Choroid plexus epithelial cell (primary cell): ENCODE results near the gene REX1BD.
A peak's percentile ranks its signal among the peaks of the same experiment; 100 is the strongest.

ENCODE experiments used
- DNase-seq: peaks from one replicate; pipeline ENCODE4 v3.0.0-alpha.2; 2010; ENCODE audit warnings: low read depth
- H3K4me3 ChIP-seq: 2 replicates; pipeline ENCODE4 v1.5.1; 2011; ENCODE audit warnings: low read depth, mild to moderate bottlenecking, control low read depth, low read length, moderate library complexity
- TF ChIP-seq, protein P1 (sequence below): conservative IDR thresholded peaks from 2 replicates; pipeline ENCODE4 v1.5.1; 2011; ENCODE audit warnings: low read depth, mild to moderate bottlenecking, control low read depth, inconsistent platforms, low read length, moderate library complexity

REX1BD gene

GRCh38 chr19:18620311-18620710 lies 31.7 kb downstream of the REX1BD start:
- TF ChIP-seq, protein P1, sequence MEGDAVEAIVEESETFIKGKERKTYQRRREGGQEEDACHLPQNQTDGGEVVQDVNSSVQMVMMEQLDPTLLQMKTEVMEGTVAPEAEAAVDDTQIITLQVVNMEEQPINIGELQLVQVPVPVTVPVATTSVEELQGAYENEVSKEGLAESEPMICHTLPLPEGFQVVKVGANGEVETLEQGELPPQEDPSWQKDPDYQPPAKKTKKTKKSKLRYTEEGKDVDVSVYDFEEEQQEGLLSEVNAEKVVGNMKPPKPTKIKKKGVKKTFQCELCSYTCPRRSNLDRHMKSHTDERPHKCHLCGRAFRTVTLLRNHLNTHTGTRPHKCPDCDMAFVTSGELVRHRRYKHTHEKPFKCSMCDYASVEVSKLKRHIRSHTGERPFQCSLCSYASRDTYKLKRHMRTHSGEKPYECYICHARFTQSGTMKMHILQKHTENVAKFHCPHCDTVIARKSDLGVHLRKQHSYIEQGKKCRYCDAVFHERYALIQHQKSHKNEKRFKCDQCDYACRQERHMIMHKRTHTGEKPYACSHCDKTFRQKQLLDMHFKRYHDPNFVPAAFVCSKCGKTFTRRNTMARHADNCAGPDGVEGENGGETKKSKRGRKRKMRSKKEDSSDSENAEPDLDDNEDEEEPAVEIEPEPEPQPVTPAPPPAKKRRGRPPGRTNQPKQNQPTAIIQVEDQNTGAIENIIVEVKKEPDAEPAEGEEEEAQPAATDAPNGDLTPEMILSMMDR = no peak
- no peak for DNase-seq
- H3K4me3 ChIP-seq = no peak overlapping the region

GRCh38 chr19:18620902-18621301 lies 32.3 kb downstream of the REX1BD start:
- TF ChIP-seq, protein P1 = no peak
- H3K4me3 ChIP-seq = no peak overlapping the region
- DNase-seq = no peak

DNA sequence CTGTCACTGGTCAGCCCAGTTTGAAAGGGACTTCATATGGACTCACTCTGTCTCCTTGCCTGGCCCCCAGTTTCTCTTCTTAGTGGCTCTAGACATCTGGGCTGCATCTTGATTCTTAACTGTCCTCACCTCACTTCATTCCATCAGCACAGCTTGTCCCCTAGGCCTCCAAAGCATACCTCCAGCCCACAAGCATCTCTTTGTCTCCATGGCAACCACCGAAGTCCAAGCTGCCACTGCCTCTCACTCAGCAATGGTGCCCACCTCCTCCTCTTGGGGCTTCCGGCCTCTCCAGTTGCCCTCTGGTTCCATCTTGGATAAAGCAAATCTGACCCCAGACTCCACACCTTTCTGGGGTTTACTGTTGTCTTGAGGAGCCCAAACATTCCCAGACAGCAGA lies 38.3 kb downstream of the REX1BD start:
- peak; percentile 60 for DNase-seq
- no peak overlapping the region for H3K4me3 ChIP-seq
- TF ChIP-seq, protein P1 = no peak

GRCh38 chr19:18629166-18630088 lies 40.8 kb downstream of the REX1BD start:
- peak; percentile 46 for DNase-seq
- no peak overlapping the region for H3K4me3 ChIP-seq
- TF ChIP-seq, protein P1 = no peak

GRCh38 chr19:18633321-18633720 lies 44.7 kb downstream of the REX1BD start:
- no peak for DNase-seq
- H3K4me3 ChIP-seq = no peak overlapping the region
- TF ChIP-seq, protein P1 = no peak

DNA sequence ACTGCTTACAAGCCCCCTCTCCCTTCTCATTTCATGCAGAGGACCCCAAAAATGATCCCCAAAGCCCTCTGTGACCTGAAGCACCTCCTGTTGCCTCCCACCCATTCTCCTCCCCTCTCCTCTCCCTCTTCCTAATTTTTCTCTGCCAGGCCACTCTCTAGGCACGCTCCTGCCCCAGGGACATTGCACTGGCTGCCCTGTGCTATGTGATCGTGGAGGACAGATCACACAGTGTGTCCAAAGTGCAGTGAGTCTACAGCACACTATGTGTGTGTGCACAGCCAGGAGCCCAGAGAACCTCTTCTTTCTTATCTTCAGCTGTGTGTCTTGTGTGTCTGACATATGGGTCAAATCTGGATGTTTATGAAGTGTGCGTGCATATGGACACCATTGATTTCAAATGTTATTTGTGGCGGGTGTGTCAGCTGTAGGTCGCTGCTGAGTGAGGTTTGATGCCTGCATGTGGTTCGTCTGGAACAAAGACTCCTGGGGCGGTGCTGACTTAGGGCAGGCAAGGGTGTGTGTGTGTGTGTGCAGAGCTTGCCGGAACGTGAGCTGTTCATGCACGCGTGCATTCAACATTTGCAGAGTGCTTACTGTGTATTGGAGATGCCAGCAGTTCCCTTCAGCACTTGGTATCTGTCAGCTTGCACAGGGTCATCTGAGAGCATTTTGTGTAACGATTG lies 46.2 kb downstream of the REX1BD start:
- TF ChIP-seq, protein P1 = no peak
- peak; percentile 72 for DNase-seq
- H3K4me3 ChIP-seq = no peak overlapping the region
